ENCODE data around the gene CNRIP1.

Gene CNRIP1

GRCh38 chr2:68287580-68288441 lies 31.9 kb downstream of the CNRIP1 start:
- no peak overlapping the region for H3K4me3 ChIP-seq (ENCODE audit: low read depth, low read length)
- in situ Hi-C loops (cut with HindIII; ENCODE audit: low sequenced_read_pairs): no loop called here
- no peak for TF ChIP-seq CTCF (IDR thresholded peaks at IDR 0.05; ENCODE audit: low read depth, low read length)
- peak; percentile 67 for DNase-seq (ENCODE audit: low read depth, low spot score)

- peak; percentile 9 for DNase-seq (ENCODE audit: low read depth, low spot score)
- in situ Hi-C loops (cut with HindIII; ENCODE audit: low sequenced_read_pairs): no loop called here
- H3K4me3 ChIP-seq (ENCODE audit: low read depth, low read length): no peak overlapping the region
- no peak for TF ChIP-seq CTCF (IDR thresholded peaks at IDR 0.05; ENCODE audit: low read depth, low read length)
These were observed 34.9 kb downstream of the CNRIP1 start for GRCh38 chr2:68284896-68285295.

GRCh38 chr2:68283419-68283812 lies 36.3 kb downstream of the CNRIP1 start:
- H3K4me3 ChIP-seq (ENCODE audit: low read depth, low read length): no peak overlapping the region
- TF ChIP-seq CTCF (IDR thresholded peaks at IDR 0.05; ENCODE audit: low read depth, low read length): no peak
- in situ Hi-C loops (cut with HindIII; ENCODE audit: low sequenced_read_pairs): no loop called here
- DNase-seq (ENCODE audit: low read depth, low spot score): no peak

- in situ Hi-C loops (cut with HindIII; ENCODE audit: low sequenced_read_pairs): no loop called here
- H3K4me3 ChIP-seq (ENCODE audit: low read depth, low read length): no peak overlapping the region
- peak; percentile 75 for TF ChIP-seq CTCF (IDR thresholded peaks at IDR 0.05; ENCODE audit: low read depth, low read length)
- peak; percentile 45 for DNase-seq (ENCODE audit: low read depth, low spot score)
These were observed 36.8 kb downstream of the CNRIP1 start for GRCh38 chr2:68282811-68283418.

- no peak for TF ChIP-seq CTCF (IDR thresholded peaks at IDR 0.05; ENCODE audit: low read depth, low read length)
- in situ Hi-C loops (cut with HindIII; ENCODE audit: low sequenced_read_pairs): no loop called here
- H3K4me3 ChIP-seq (ENCODE audit: low read depth, low read length): no peak overlapping the region
- DNase-seq (ENCODE audit: low read depth, low spot score): no peak
These were observed 39.0 kb downstream of the CNRIP1 start for GRCh38 chr2:68280796-68281195.

- DNase-seq (ENCODE audit: low read depth, low spot score): no peak
- TF ChIP-seq CTCF (IDR thresholded peaks at IDR 0.05; ENCODE audit: low read depth, low read length): no peak
- H3K4me3 ChIP-seq (ENCODE audit: low read depth, low read length): no peak overlapping the region
- in situ Hi-C loops (cut with HindIII; ENCODE audit: low sequenced_read_pairs): no loop called here
These were observed 39.4 kb downstream of the CNRIP1 start for GRCh38 chr2:68280348-68280747.

Data from astrocyte of the spinal cord (primary cell).